GM12874 (cell line): Measurements from ENCODE around the gene SASH1.

ENCODE experiments used
- CTCF ChIP-seq: IDR thresholded peaks from 2 replicates; pipeline ENCODE4 v1.5.1; 2011; ENCODE audit warnings: low read depth, mild to moderate bottlenecking, control low read depth, low read length, moderate library complexity; ENCODE audit not compliant: insufficient read depth

Gene SASH1

GRCh38 chr6:148591656-148592055 is 249.0 kb downstream of the SASH1 start:
- no peak for TF ChIP-seq CTCF

GRCh38 chr6:148593130-148593812 is 250.6 kb downstream of the SASH1 start:
- no peak for TF ChIP-seq CTCF

GRCh38 chr6:148593813-148594170 is 251.2 kb downstream of the SASH1 start:
- no peak for TF ChIP-seq CTCF

GRCh38 chr6:148595550-148595949 is 252.9 kb downstream of the SASH1 start:
- no peak for TF ChIP-seq CTCF

GRCh38 chr6:148596891-148597455 is 254.3 kb downstream of the SASH1 start:
- TF ChIP-seq CTCF = no peak

GRCh38 chr6:148598724-148599123 is 256.1 kb downstream of the SASH1 start:
- TF ChIP-seq CTCF = no peak

- no peak for TF ChIP-seq CTCF
Measured at GRCh38 chr6:148599967-148600426, 257.4 kb downstream of the SASH1 start.
